Stimulated activated CD4-positive, alpha-beta T cell treated with anti-CD3 and anti-CD28 coated beads, TNF-alpha, amount 100 ng/mL, for 24 hours (primary cell): ENCODE data around the gene FN1.

Experiments
- DNase-seq, 3 experiments: peaks; one replicate each; pipeline ENCODE4 v3.0.0-alpha.2; 2020; ENCODE audit warnings: low read depth in 3 of 3

Gene FN1

GRCh38 chr2:215441560-215442400 lies 5.9 kb upstream of the FN1 start:
- DNase-seq: no peak

DNA sequence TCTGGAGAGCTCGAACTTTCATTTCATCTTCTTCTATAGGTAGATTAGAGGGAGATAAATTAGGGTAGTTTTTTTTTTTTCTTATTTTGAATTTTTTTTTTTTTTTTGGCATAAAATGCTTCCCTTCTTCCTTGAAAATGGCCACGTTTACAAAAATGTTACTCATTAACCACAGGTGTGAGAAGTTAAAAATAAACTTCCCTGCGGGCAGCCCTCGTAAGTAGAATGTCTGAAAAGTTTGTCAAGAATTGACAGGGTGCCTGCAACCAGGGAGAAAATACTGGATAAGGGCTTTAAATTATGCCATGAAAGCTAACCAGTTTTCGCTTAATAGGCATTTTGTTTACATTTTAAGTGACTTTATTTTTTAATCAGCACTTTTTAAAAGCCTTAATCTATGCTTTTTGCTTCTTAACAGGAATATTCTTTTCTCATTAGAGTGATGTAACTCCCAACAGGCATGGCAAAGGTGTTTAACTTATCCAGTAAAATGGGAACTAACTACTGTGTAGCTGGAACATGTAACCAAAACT lies 4.2 kb upstream of the FN1 start:
- DNase-seq: no peak

- no peak for DNase-seq
These were observed 3.5 kb upstream of the FN1 start for GRCh38 chr2:215439404-215439803.

GRCh38 chr2:215437614-215438013 lies 1.7 kb upstream of the FN1 start:
- no peak for DNase-seq

DNA sequence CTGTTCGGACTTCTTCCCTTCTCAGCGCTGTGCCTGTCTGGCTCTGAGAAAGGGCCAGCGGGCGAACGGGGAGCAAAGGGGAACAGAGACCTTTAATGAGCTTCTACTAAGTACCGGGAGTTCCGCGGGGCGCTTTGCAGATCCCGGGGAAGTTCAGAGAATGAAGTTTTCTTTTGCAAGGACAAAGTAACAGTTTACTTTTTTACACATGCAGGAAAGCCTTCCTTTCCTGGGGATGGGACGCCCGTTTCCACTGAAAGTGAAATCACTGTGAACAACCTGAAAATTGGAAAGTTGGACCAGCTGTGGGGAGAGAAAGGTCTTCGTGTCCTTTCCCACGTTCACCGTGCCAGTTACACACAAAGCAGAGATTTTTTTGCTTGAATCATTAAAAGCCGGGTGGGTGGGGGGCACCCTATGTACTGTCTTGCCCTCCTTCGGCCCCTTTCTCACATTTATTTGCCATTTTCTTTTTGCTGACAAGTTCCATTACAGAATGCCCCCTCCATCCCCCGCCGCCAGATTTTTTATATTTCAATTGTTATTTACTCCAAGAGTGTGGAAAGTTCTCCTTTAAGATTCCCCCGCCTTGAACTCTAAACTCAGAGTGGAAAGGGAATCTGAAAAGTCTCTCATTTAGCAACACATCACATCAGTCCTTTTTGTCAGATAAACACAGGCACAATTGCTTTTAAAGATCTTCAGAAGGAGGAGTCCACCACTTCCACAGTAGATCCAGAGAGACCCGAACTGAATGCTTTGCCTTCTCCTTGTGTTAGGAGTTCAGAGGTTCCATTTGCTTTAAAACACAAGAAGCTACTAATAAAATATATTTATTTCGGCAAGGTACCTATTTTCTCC lies 1.1 kb upstream of the FN1 start:
- no peak for DNase-seq

GRCh38 chr2:215435280-215435869 lies 493 bp downstream of the FN1 start:
- no peak for DNase-seq

GRCh38 chr2:215434447-215435279 lies 1.2 kb downstream of the FN1 start:
- DNase-seq: no peak

DNA sequence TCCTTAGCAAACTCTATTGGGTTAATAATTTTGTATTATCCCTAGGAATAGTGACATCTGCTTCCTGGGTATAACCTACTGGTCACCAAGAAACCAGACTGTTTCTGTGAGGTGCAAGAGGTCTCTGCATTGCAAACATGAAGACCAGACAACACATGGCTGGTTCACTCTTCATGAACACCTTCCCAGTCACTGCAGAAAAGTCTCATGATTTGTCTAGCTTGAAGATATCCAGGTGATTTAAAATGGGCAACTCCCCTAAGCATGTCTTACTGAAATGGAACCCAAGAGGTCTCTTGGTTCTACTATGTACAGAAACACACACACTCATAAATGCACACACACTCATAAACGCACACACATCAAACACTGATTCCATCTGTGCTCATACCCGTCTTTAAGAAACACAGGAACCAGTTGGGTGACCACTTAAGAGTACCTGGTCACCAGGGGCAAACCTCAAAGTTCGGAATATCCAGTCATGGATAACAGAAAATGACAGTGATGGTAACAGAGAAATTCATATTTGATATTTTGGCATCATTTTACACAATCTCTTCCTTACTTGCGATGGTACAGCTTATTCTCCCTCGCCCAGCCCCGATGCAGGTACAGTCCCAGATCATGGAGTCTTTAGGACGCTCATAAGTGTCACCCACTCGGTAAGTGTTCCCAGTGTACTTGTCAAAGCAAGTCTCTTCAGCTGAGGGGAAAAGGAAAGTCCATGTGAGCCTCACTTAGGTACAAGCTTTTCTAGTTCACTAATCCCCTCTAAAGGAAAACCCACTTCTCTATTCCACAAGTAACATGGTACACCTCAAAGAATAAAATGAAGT lies 2.9 kb downstream of the FN1 start:
- no peak for DNase-seq

GRCh38 chr2:215431778-215432758 lies 3.8 kb downstream of the FN1 start:
- DNase-seq: no peak

DNA sequence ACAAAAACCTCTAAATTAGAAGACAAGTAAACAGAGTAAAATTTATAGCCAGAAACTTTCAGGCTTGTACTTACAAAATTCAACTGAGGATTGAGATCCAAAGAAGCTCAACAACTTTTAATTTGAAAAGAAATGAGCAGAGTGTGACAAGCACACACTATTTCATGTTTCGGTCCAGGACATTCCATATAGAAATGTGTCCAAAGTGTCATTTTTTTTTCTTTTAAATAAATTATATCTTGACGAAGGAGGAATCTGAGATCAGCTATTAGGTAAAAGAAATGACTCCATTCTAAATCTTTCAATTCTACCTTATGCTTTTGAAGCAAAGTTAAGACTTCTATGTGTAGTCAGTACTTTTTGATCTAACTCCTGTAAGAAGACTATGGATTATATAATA lies 4.6 kb downstream of the FN1 start:
- no peak for DNase-seq

DNA sequence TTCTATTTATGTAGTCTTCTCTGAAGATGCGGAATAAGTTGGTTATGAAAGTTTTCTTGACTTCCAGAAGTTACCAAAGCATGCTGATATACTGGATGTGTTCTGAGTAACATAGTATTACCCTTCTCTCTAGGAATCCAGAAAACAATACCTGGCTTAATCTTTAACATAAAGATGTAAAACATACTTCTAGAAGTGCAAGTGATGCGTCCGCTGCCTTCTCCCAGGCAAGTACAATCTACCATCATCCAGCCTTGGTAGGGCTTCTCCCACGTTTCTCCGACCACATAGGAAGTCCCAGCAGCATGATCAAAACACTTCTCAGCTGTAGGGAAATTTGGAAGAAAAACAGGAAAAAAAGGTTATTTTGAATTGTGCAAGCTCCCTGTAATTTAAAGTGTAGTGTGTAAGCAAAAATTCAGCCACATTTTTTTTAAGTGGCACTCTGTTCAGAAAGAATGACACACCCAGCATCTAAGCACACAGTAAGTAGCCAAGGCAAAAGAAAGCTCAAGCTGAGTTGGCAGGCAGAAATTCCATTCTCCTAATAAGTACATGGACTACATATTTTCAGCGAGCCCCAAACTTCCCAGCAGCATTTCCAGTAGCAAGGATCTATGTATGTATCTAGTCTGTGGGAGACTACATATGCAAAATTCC lies 5.2 kb downstream of the FN1 start:
- DNase-seq: no peak

GRCh38 chr2:215429424-215429823 lies 6.4 kb downstream of the FN1 start:
- no peak for DNase-seq

GRCh38 chr2:215428060-215428910 lies 7.6 kb downstream of the FN1 start:
- DNase-seq: no peak

- DNase-seq: no peak
These were observed 8.3 kb downstream of the FN1 start for GRCh38 chr2:215427585-215427984.

- no peak for DNase-seq
These were observed 10.7 kb downstream of the FN1 start for GRCh38 chr2:215425021-215425782.

GRCh38 chr2:215423928-215424540 lies 11.8 kb downstream of the FN1 start:
- no peak for DNase-seq

GRCh38 chr2:215423234-215423633 lies 12.6 kb downstream of the FN1 start:
- DNase-seq: no peak
